K562 (cell line): ENCODE measurements around the gene ABR. TPM values are rescaled to one million over a fixed set of nuclear protein-coding genes. Genes with fewer than 3 reads are reported as not detected.

ENCODE experiments used
- ATAC-seq: fragments of 200-7000 bp; cut with Tn5 transposase; 3 replicates; pipeline ENCODE4 v1.9.1; 2020; ENCODE audit warnings: moderate library complexity
- BruUV-seq: library from RNA; stranded (reverse); fragments of 400-500 nt; replicated peaks from 2 replicates; lab custom pipeline; 2021; lab: Mats Ljungman, UMichigan
- CTCF ChIA-PET: fragments of 300-600 bp; formaldehyde crosslinking; extraction: SDS; loops from one replicate; lab custom pipeline; 2021; ENCODE audit warnings: low intra/inter-chr PET ratio; lab: Yijun Ruan, JAX
- POLR2A ChIA-PET: fragments of 300-600, 350-650 bp; sonication (Branson Sonifier 250); formaldehyde crosslinking; extraction: SDS; loops from one replicate; lab custom pipeline; 2021; ENCODE audit warnings: antibody characterized with exemption, inconsistent platforms; lab: Yijun Ruan, JAX
- DNase-seq, 4 experiments: peaks; one replicate each; pipeline versions ENCODE4 v3.0.0 to v3.0.0-alpha.2; 2011 to 2018; ENCODE audit warnings: low spot score in 3 of 4, mixed read lengths in 3 of 4; ENCODE audit errors: extremely low read depth in 1 of 4
- FAIRE-seq: peaks from 2 replicates; lab custom pipeline; 2011; peaks lifted over from hg19 to GRCh38; lab: Jason Lieb, UNC
- H2AFZ ChIP-seq: 2 replicates; pipeline ENCODE4 v1.6.0; 2011; ENCODE audit warnings: low read depth, low read length, control low read depth, inconsistent platforms
- H3K27ac ChIP-seq: fragments of 200-600 bp; 3 replicates; pipeline ENCODE4 v1.8.0; 2011; ENCODE audit warnings: low read depth, mild to moderate bottlenecking, control low read depth, inconsistent platforms, low read length, moderate library complexity, mixed read lengths; ENCODE audit errors: extremely low read depth
- H3K27me3 ChIP-seq, 2 experiments: fragments of 300-600 bp in 1 of 2; 2 replicates in 1 of 2; 3 replicates in 1 of 2; pipeline versions ENCODE4 v1.6.0 to v1.8.0; 2011; ENCODE audit warnings: inconsistent platforms in 2 of 2, low read length in 2 of 2, mild to moderate bottlenecking in 1 of 2, mixed read lengths in 1 of 2, moderate library complexity in 1 of 2; ENCODE audit not compliant: control insufficient read depth in 2 of 2, insufficient read depth in 2 of 2
- H3K36me3 ChIP-seq: fragments of 300-600 bp; 3 replicates; pipeline ENCODE4 v1.8.0; 2011; ENCODE audit warnings: mild to moderate bottlenecking, low read length, inconsistent platforms; ENCODE audit not compliant: control insufficient read depth, insufficient read depth
- H3K4me1 ChIP-seq, 2 experiments: fragments of 200-600 bp in 1 of 2; replicated peaks in 1 of 2; 2 replicates in 1 of 2; 3 replicates in 1 of 2; pipeline versions ENCODE4 v1.5.1 to v1.8.0; 2011; ENCODE audit warnings: inconsistent platforms in 2 of 2, low read length in 2 of 2, mild to moderate bottlenecking in 1 of 2, mixed read lengths in 1 of 2, moderate library complexity in 1 of 2; ENCODE audit not compliant: control insufficient read depth in 2 of 2, insufficient read depth in 2 of 2
- H3K4me2 ChIP-seq: 2 replicates; pipeline ENCODE4 v1.6.1; 2011; ENCODE audit warnings: low read length, control low read depth, inconsistent platforms, mixed read lengths; ENCODE audit not compliant: insufficient read depth
- H3K4me3 ChIP-seq: fragments of 200-600 bp; sonication (generic), shearing (Covaris generic); 2 replicates; pipeline ENCODE4 v1.5.1; 2016; ENCODE audit warnings: control low read depth, inconsistent platforms
- H3K79me2 ChIP-seq: fragments of 200-600 bp; 3 replicates; pipeline ENCODE4 v1.8.0; 2011; ENCODE audit warnings: low read length, inconsistent platforms; ENCODE audit not compliant: control insufficient read depth, insufficient read depth
- H3K9ac ChIP-seq, 2 experiments: 2 replicates each; pipeline versions ENCODE4 v1.6.0 to v1.6.1; 2011; ENCODE audit warnings: low read depth in 2 of 2, low read length in 2 of 2, control low read depth in 1 of 2, inconsistent platforms in 1 of 2, mild to moderate bottlenecking in 1 of 2, mixed read lengths in 1 of 2; ENCODE audit not compliant: insufficient read depth in 1 of 2
- H3K9me1 ChIP-seq: one replicate; pipeline ENCODE4 v1.6.0; 2011; ENCODE audit warnings: inconsistent platforms, mild to moderate bottlenecking, low read length, moderate library complexity; ENCODE audit not compliant: control insufficient read depth, insufficient read depth
- H3K9me3 ChIP-seq: replicated peaks from 2 replicates; pipeline ENCODE4 v1.5.1; 2011; ENCODE audit warnings: low read depth, low read length, inconsistent platforms; ENCODE audit not compliant: control insufficient read depth, insufficient read depth
- H4K20me1 ChIP-seq: replicated peaks from 2 replicates; pipeline ENCODE4 v1.6.1; 2011; ENCODE audit warnings: low read length, inconsistent platforms, mixed read lengths; ENCODE audit not compliant: control insufficient read depth, insufficient read depth
- HNRNPK ChIP-seq: fragments of 200-400 bp; formaldehyde crosslinking; IDR thresholded peaks from one replicate; pipeline ENCODE4 v1.6.1; 2018; ENCODE audit warnings: mild to moderate bottlenecking, low read depth, low read length; ENCODE audit not compliant: poor library complexity, severe bottlenecking
- KDM2B ChIP-seq: fragments of 250-450 bp; sonication (Bioruptor Pico); IDR thresholded peaks from 2 replicates; pipeline ENCODE4 v1.8.0; 2021; ENCODE audit warnings: mild to moderate bottlenecking, moderate library complexity
- POLR2AphosphoS5 ChIP-seq: IDR thresholded peaks from 2 replicates; pipeline ENCODE4 v1.6.1; 2011; ENCODE audit warnings: mild to moderate bottlenecking, low read depth, low read length, moderate library complexity; ENCODE audit not compliant: control insufficient read depth, insufficient read depth
- TBL1XR1 ChIP-seq, 2 experiments: IDR thresholded peaks; 2 replicates each; pipeline ENCODE4 v1.6.1; 2012; ENCODE audit warnings: improper control_type of control experiment in 2 of 2, low read length in 2 of 2, mild to moderate bottlenecking in 1 of 2
- ZBTB5 ChIP-seq: fragments of 450-650 bp; IDR thresholded peaks from 2 replicates; pipeline ENCODE4 v1.6.1; 2017; ENCODE audit warnings: antibody characterized with exemption
- ZNF609 ChIP-seq: sonication (generic); formaldehyde crosslinking; IDR thresholded peaks from 2 replicates; pipeline ENCODE4 v1.8.1; 2023; ENCODE audit warnings: missing genetic modification reagents, mild to moderate bottlenecking, borderline replicate concordance
- WGBS: fragments of 100-300 bp; shearing (Covaris generic); methylation state at CpG from one replicate; pipeline ENCODE4 v1.1.6; 2016; ENCODE audit warnings: low coverage, mixed read lengths; ENCODE audit not compliant: insufficient coverage; ENCODE audit errors: missing lambda C conversion rate; 5-methylcytosine and 5-hydroxymethylcytosine counted together
- in situ Hi-C: fragments of 300-500 bp; cut with MboI; formaldehyde crosslinking; loops from 4 replicates; pipeline ENCODE4 v1.15.0; 2018; ENCODE audit warnings: inconsistent platforms, mixed read lengths
- intact Hi-C: fragments of 100-400 bp; cut with micrococcal nuclease; formaldehyde crosslinking; loops from 2 replicates; pipeline ENCODE4 v1.14.2; 2022
- polyA plus RNA-seq, 8 experiments: library from polyadenylated mRNA; depleted of rRNA in 4 of 8; stranded (reverse) in 5 of 8; unstranded in 3 of 8; fragments of >200 nt; fragmentation: Nextera tagmentation in 2 of 8; fragmentation: Illumina TruSeq in 1 of 8; extraction: Ambion mirVana in 2 of 8; extraction: Trizol in 1 of 8; gene quantifications; 2 replicates each; pipeline versions ENCODE4 v1.2.1 to v1.2.3, GENCODE V29; 2011 to 2014; ENCODE audit warnings: inconsistent platforms in 1 of 8, missing spikeins in 1 of 8
- total RNA-seq, 7 experiments: library from RNA; depleted of rRNA in 6 of 7; stranded (reverse); fragments of >200 nt in 6 of 7; fragmentation: Illumina TruSeq in 2 of 7; extraction: Trizol in 2 of 7; gene quantifications; 2 replicates each; pipeline versions ENCODE4 v1.2.1 to v1.2.3, GENCODE V29; 2011 to 2021; ENCODE audit warnings: low replicate concordance in 1 of 7

The ABR gene
- total and polyA plus RNA-seq, 9 of the 15 experiments (the other 6 are each of a cell fraction or from before 2014, with no cell fraction given), result 0.07 to 1.6 (median 0.37) TPM; not detected in 1

GRCh38 chr17:962166-962565 lies 217.6 kb downstream of the ABR start (continued):
- no peak for TF ChIP-seq ZBTB5

- BruUV-seq, result no TSS peak
- Histone ChIP-seq H3K9ac (no peak overlapping the region), H4K20me1 (no peaks in the 10 kb centered on the region), H3K9me3 (no peaks in the 10 kb centered on the region), H3K4me3 (no peak overlapping the region), H3K36me3 (no peaks in the 10 kb centered on the region), H3K4me1 (no peaks in the 10 kb centered on the region), H3K79me2 (no peaks in the 10 kb centered on the region), H3K9me1 (no peaks in the 10 kb centered on the region), H2AFZ (no peak overlapping the region), H3K27me3 (peaks cover 6 to 53% of the 10 kb centered on the region in 2 experiments; a peak in 3 of 5 replicates), H3K4me2 (no peak overlapping the region), H3K27ac (no peak overlapping the region)
- POLR2A ChIA-PET, result no interaction called here
- CTCF ChIA-PET, result no interaction called here
- DNase-seq (no peak), ATAC-seq (no peak), FAIRE-seq (no peak)
- intact Hi-C loops (no loop called here), in situ Hi-C loops (no loop called here)
- TF ChIP-seq POLR2AphosphoS5, result no peak
- no peak for TF ChIP-seq ZNF609
- TF ChIP-seq TBL1XR1 (IDR thresholded peaks at IDR 0.05; ENCODE audit: low read length in 2 of 2), result no peak
- TF ChIP-seq HNRNPK, result no peak
- TF ChIP-seq KDM2B (CRISPR knock-in tag), result no peak
- 8% methylated on average over 20 of the region's 31 CpGs for WGBS
Measured at GRCh38 chr17:958712-959451, 220.9 kb downstream of the ABR start.
